Measurements from ENCODE around the gene OPHN1. TPM values are rescaled to one million over a fixed set of nuclear protein-coding genes. Genes with fewer than 3 reads are reported as not detected.

Gene OPHN1
- total and polyA plus RNA-seq, 2 experiments from 2014 or later, result 2.2 to 3.8 TPM

DNA sequence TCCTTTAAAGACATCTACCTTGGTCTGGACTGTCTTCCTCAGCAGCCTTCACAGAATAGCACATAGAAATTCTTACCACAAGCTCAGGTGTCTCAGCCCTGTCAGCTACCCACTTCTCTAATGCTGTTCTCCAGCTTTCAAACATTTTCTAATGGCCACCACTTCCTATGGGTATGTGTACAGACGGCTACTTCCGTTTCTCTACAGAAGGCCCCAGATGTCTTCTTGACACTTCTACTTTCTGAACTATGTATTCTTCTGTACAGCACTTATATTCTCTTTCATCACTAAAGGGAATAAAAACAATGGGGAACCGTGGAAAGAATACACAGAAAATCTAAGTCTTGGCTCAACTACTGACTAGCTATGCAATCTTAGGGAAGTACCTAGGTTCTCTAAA, 13.3 kb downstream of the OPHN1 start:
- Histone ChIP-seq H3K4me3 (no peak overlapping the region), H3K36me3 (ENCODE audit: insufficient read depth) (no peaks in the 10 kb centered on the region), H3K79me2 (replicated peaks; ENCODE audit: insufficient read depth) (no peaks in the 10 kb centered on the region), H3K4me2 (no peak overlapping the region), H3K27me3 (ENCODE audit: insufficient read depth) (no peaks in the 10 kb centered on the region), H3K27ac (ENCODE audit: low read depth) (no peak overlapping the region), H2AFZ (no peak overlapping the region), H3K9me2 (ENCODE audit: insufficient read depth) (no peaks in the 10 kb centered on the region), H4K20me1 (replicated peaks; ENCODE audit: insufficient read depth) (no peaks in the 10 kb centered on the region), H3F3A (replicated peaks; ENCODE audit: low read depth) (no peaks in the 10 kb centered on the region), H3K4me1 (ENCODE audit: insufficient read depth) (no peaks in the 10 kb centered on the region)
- Mint-ChIP-seq H3K4me1 (peaks cover 9% of the 10 kb centered on the region; the same call in 2 of the 3 replicates), H3K27ac (no peak overlapping the region), H3K4me3 (no peak overlapping the region), H3K36me3 (ENCODE audit: low read depth) (no peaks in the 10 kb centered on the region), H3K27me3 (ENCODE audit: insufficient read depth, low read depth, poor library complexity) (no peaks in the 10 kb centered on the region), H3K9me3 (no peaks in the 10 kb centered on the region)
- TF ChIP-seq, protein P1, sequence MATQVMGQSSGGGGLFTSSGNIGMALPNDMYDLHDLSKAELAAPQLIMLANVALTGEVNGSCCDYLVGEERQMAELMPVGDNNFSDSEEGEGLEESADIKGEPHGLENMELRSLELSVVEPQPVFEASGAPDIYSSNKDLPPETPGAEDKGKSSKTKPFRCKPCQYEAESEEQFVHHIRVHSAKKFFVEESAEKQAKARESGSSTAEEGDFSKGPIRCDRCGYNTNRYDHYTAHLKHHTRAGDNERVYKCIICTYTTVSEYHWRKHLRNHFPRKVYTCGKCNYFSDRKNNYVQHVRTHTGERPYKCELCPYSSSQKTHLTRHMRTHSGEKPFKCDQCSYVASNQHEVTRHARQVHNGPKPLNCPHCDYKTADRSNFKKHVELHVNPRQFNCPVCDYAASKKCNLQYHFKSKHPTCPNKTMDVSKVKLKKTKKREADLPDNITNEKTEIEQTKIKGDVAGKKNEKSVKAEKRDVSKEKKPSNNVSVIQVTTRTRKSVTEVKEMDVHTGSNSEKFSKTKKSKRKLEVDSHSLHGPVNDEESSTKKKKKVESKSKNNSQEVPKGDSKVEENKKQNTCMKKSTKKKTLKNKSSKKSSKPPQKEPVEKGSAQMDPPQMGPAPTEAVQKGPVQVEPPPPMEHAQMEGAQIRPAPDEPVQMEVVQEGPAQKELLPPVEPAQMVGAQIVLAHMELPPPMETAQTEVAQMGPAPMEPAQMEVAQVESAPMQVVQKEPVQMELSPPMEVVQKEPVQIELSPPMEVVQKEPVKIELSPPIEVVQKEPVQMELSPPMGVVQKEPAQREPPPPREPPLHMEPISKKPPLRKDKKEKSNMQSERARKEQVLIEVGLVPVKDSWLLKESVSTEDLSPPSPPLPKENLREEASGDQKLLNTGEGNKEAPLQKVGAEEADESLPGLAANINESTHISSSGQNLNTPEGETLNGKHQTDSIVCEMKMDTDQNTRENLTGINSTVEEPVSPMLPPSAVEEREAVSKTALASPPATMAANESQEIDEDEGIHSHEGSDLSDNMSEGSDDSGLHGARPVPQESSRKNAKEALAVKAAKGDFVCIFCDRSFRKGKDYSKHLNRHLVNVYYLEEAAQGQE (IDR thresholded peaks at IDR 0.05; ENCODE audit: unreplicated experiment), result no peak
- TF ChIP-seq EZH2phosphoT487 (IDR thresholded peaks at IDR 0.05; ENCODE audit: unreplicated experiment) (no peak), ZNF331 (CRISPR knock-in tag; IDR thresholded peaks at IDR 0.05; ENCODE audit: low read depth) (no peak), NANOG (IDR thresholded peaks at IDR 0.05; ENCODE audit: borderline replicate concordance) (no peak), EZH2 (IDR thresholded peaks at IDR 0.05; ENCODE audit: low read depth, unreplicated experiment) (no peak), ZNF114 (CRISPR knock-in tag; IDR thresholded peaks at IDR 0.05) (no peak), POLR2AphosphoS5 (IDR thresholded peaks at IDR 0.05; ENCODE audit: low read depth) (no peak), STAT1 (IDR thresholded peaks at IDR 0.05; ENCODE audit: unreplicated experiment) (no peak), JUNB (IDR thresholded peaks at IDR 0.05; ENCODE audit: unreplicated experiment) (no peak), CREB1 (CRISPR knock-in tag; IDR thresholded peaks at IDR 0.05; ENCODE audit: low read depth) (no peak)
- TF ChIP-seq, protein P2, sequence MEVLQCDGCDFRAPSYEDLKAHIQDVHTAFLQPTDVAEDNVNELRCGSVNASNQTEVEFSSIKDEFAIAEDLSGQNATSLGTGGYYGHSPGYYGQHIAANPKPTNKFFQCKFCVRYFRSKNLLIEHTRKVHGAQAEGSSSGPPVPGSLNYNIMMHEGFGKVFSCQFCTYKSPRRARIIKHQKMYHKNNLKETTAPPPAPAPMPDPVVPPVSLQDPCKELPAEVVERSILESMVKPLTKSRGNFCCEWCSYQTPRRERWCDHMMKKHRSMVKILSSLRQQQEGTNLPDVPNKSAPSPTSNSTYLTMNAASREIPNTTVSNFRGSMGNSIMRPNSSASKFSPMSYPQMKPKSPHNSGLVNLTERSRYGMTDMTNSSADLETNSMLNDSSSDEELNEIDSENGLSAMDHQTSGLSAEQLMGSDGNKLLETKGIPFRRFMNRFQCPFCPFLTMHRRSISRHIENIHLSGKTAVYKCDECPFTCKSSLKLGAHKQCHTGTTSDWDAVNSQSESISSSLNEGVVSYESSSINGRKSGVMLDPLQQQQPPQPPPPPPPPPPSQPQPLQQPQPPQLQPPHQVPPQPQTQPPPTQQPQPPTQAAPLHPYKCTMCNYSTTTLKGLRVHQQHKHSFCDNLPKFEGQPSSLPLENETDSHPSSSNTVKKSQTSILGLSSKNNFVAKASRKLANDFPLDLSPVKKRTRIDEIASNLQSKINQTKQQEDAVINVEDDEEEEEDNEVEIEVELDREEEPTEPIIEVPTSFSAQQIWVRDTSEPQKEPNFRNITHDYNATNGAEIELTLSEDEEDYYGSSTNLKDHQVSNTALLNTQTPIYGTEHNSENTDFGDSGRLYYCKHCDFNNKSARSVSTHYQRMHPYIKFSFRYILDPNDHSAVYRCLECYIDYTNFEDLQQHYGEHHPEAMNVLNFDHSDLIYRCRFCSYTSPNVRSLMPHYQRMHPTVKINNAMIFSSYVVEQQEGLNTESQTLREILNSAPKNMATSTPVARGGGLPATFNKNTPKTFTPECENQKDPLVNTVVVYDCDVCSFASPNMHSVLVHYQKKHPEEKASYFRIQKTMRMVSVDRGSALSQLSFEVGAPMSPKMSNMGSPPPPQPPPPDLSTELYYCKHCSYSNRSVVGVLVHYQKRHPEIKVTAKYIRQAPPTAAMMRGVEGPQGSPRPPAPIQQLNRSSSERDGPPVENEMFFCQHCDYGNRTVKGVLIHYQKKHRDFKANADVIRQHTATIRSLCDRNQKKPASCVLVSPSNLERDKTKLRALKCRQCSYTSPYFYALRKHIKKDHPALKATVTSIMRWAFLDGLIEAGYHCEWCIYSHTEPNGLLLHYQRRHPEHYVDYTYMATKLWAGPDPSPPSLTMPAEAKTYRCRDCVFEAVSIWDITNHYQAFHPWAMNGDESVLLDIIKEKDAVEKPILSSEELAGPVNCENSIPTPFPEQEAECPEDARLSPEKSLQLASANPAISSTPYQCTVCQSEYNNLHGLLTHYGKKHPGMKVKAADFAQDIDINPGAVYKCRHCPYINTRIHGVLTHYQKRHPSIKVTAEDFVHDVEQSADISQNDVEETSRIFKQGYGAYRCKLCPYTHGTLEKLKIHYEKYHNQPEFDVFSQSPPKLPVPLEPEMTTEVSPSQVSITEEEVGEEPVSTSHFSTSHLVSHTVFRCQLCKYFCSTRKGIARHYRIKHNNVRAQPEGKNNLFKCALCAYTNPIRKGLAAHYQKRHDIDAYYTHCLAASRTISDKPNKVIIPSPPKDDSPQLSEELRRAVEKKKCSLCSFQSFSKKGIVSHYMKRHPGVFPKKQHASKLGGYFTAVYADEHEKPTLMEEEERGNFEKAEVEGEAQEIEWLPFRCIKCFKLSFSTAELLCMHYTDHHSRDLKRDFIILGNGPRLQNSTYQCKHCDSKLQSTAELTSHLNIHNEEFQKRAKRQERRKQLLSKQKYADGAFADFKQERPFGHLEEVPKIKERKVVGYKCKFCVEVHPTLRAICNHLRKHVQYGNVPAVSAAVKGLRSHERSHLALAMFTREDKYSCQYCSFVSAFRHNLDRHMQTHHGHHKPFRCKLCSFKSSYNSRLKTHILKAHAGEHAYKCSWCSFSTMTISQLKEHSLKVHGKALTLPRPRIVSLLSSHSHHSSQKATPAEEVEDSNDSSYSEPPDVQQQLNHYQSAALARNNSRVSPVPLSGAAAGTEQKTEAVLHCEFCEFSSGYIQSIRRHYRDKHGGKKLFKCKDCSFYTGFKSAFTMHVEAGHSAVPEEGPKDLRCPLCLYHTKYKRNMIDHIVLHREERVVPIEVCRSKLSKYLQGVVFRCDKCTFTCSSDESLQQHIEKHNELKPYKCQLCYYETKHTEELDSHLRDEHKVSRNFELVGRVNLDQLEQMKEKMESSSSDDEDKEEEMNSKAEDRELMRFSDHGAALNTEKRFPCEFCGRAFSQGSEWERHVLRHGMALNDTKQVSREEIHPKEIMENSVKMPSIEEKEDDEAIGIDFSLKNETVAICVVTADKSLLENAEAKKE (CRISPR knock-in tag; IDR thresholded peaks at IDR 0.05), result no peak
- TF ChIP-seq, protein P3, sequence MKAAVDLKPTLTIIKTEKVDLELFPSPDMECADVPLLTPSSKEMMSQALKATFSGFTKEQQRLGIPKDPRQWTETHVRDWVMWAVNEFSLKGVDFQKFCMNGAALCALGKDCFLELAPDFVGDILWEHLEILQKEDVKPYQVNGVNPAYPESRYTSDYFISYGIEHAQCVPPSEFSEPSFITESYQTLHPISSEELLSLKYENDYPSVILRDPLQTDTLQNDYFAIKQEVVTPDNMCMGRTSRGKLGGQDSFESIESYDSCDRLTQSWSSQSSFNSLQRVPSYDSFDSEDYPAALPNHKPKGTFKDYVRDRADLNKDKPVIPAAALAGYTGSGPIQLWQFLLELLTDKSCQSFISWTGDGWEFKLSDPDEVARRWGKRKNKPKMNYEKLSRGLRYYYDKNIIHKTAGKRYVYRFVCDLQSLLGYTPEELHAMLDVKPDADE (IDR thresholded peaks at IDR 0.05), result no peak
- TF ChIP-seq, protein P4, sequence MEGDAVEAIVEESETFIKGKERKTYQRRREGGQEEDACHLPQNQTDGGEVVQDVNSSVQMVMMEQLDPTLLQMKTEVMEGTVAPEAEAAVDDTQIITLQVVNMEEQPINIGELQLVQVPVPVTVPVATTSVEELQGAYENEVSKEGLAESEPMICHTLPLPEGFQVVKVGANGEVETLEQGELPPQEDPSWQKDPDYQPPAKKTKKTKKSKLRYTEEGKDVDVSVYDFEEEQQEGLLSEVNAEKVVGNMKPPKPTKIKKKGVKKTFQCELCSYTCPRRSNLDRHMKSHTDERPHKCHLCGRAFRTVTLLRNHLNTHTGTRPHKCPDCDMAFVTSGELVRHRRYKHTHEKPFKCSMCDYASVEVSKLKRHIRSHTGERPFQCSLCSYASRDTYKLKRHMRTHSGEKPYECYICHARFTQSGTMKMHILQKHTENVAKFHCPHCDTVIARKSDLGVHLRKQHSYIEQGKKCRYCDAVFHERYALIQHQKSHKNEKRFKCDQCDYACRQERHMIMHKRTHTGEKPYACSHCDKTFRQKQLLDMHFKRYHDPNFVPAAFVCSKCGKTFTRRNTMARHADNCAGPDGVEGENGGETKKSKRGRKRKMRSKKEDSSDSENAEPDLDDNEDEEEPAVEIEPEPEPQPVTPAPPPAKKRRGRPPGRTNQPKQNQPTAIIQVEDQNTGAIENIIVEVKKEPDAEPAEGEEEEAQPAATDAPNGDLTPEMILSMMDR (conservative IDR thresholded peaks at IDR 0.05; ENCODE audit: low read depth in 2 of 2), result no peak
- DNase-seq (ENCODE audit: low spot score) (no peak), ATAC-seq (no peak)
